Colonic mucosa (tissue), 4 donors: Measurements from ENCODE around the gene HSD11B2. TPM values are rescaled to one million over a fixed set of nuclear protein-coding genes. Genes with fewer than 3 reads are reported as not detected.

Experiments
- DNase-seq: peaks from one replicate; pipeline ENCODE4 v3.0.0-alpha.2; 2020
- H3K27ac ChIP-seq: fragments of 200-600 bp; one replicate; pipeline ENCODE4 v1.8.0; 2021
- H3K27me3 ChIP-seq: fragments of 200-600 bp; one replicate; pipeline ENCODE4 v1.8.0; 2021
- H3K36me3 ChIP-seq: fragments of 200-600 bp; one replicate; pipeline ENCODE4 v1.8.0; 2021
- H3K4me1 ChIP-seq: fragments of 200-600 bp; one replicate; pipeline ENCODE4 v1.8.0; 2021; ENCODE audit warnings: mild to moderate bottlenecking
- H3K4me3 ChIP-seq: fragments of 200-600 bp; one replicate; pipeline ENCODE4 v1.8.0; 2021
- H3K9ac ChIP-seq, 2 donors: one replicate each; pipeline ENCODE4 v1.7.0; 2013; ENCODE audit warnings: control low read depth in 2 of 2, low read depth in 2 of 2, low read length in 2 of 2
- H3K9me3 ChIP-seq: fragments of 200-600 bp; one replicate; pipeline ENCODE4 v1.8.0; 2021
- CTCF ChIP-seq: fragments of 200-600 bp; IDR thresholded peaks from one replicate; pipeline ENCODE4 v1.8.0; 2022; ENCODE audit warnings: antibody characterized with exemption, mild to moderate bottlenecking
- intact Hi-C: fragments of 100-400 bp; cut with DNase I; formaldehyde crosslinking; loops from one replicate; pipeline ENCODE4 v1.14.1; 2022
- total RNA-seq, 2 donors: library from RNA; stranded (reverse); fragmentation: NEBNext Ultra II Directional in 1 of 2; extraction: Animal tissue kit (Norgen Biotek cat#: 25700) in 1 of 2; gene quantifications; one replicate each; pipeline ENCODE4 v1.2.1, GENCODE V29; 2021
- donor health status: healthy.
- donor health status: DM: no; HTN: no; CAD: no.
- donor health status: DM: no; HTN: no; CAD: no.

The HSD11B2 gene
- total RNA-seq, 2 donors from 2014 or later = 348 to 378 TPM

- Histone ChIP-seq H3K4me3 (peak overlapping the region; percentile 29), H3K27ac (no peak overlapping the region), H3K27me3 (peaks cover 7% of the 10 kb centered on the region), H3K36me3 (no peaks in the 10 kb centered on the region), H3K9ac (peak overlapping the region; percentile 64 to 67), H3K9me3 (no peaks in the 10 kb centered on the region), H3K4me1 (peaks cover 21% of the 10 kb centered on the region)
- no peak for TF ChIP-seq CTCF
- intact Hi-C loops = loop anchor here (10.0 kb wide), 1 partner anchor 48 kb away; no protein-coding TSS in a partner anchor
- DNase-seq = no peak
Observed at GRCh38 chr16:67392301-67393059, 38.4 kb upstream of the HSD11B2 start.

DNA sequence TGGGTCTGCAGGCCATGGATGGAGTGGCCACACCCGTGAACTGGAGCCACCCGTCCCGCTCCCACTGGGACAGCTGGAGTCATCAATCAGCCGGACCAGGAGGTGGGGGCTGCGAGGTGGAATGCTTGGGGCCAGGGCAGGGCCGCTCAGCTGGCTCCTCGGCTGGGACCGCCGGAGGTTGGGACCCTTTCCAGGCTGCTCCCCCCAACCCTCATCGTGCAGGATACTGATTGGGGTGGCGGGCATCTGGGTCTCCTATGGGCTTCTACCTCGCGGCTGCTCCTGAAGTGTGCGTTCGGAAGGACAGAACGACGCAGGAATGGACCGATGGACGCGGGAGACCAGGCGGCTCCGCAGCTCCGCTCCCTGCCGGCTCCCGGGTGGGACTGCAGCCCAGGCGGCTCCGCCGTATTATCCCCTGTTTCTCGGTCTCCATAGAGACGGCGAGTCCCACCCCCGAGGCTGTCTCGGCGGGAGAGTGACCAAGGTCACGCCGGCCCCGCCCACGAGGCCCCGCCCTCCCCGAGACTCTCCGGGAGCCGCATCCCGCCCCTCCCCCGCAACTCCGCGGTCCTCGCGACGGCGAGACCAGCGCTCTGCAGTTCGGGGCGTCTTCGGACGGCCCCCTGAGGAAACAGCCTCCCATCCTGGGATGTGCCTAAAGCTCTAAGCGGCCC lies 37.7 kb upstream of the HSD11B2 start, which contains the start of gene TPPP3:
Gene TPPP3 (minus strand): TSS at position 388 of the 677 bp plus-strand sequence. CDS start 2,387 bp downstream, outside the sequence.
- peak within 1 kb of the TSS; percentile 64 to 67 for H3K9ac ChIP-seq
- peak within 1 kb of the TSS; percentile 29 for H3K4me3 ChIP-seq
- intact Hi-C loops = loop anchor here (10.0 kb wide), 1 partner anchor 48 kb away; no protein-coding TSS in a partner anchor
- H3K4me1 ChIP-seq = peaks cover 21% of the 10 kb centered on the region
- DNase-seq = peak; percentile 93
- peak within 1 kb of the TSS; percentile 15 for H3K27ac ChIP-seq
- no peaks in the 10 kb centered on the region for H3K9me3 ChIP-seq
- TF ChIP-seq CTCF = peak; percentile 52
- H3K36me3 ChIP-seq = no peaks in the 10 kb centered on the region
- peaks cover 7% of the 10 kb centered on the region for H3K27me3 ChIP-seq

DNA sequence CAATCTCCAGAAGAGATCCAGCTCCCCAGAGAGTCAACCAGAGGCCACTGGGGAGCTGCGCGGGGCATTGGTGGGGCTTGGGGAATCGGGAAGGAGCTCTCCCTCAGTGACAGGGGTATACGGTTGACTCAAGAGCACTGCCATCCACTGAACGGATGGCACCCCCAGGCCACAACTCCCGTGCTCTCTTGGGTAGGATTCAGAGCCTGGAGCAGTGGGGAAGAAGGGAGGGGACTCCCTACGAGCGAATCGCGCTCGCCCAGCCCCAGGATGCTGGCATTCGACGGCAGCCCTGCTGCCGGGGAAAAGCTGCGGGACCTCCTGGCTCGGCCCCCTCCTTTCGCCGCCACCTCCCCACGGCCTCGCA lies 37.1 kb upstream of the HSD11B2 start:
- peak overlapping the region; percentile 29 for H3K4me3 ChIP-seq
- H3K27me3 ChIP-seq = peaks cover 7% of the 10 kb centered on the region
- no peak for TF ChIP-seq CTCF
- no peak for DNase-seq
- intact Hi-C loops = loop anchor here (10.0 kb wide), 1 partner anchor 49 kb away; no protein-coding TSS in a partner anchor
- peak overlapping the region; percentile 15 for H3K27ac ChIP-seq
- H3K4me1 ChIP-seq = peaks cover 21% of the 10 kb centered on the region
- no peaks in the 10 kb centered on the region for H3K36me3 ChIP-seq
- H3K9me3 ChIP-seq = no peaks in the 10 kb centered on the region
- H3K9ac ChIP-seq = peak overlapping the region; percentile 43 to 64

- H3K4me3 ChIP-seq = no peak overlapping the region
- intact Hi-C loops = loop anchor here (10.0 kb wide), 1 partner anchor 50 kb away; no protein-coding TSS in a partner anchor
Observed at GRCh38 chr16:67394155-67395104, 36.5 kb upstream of the HSD11B2 start.

More at GRCh38 chr16:67394155-67395104, 36.5 kb upstream of the HSD11B2 start:
- no peaks in the 10 kb centered on the region for H3K36me3 ChIP-seq
- H3K9ac ChIP-seq = peak overlapping the region; percentile 43 to 64
- no peak for DNase-seq
- no peak for TF ChIP-seq CTCF
- H3K27me3 ChIP-seq = peaks cover 7% of the 10 kb centered on the region
- H3K4me1 ChIP-seq = peaks cover 21% of the 10 kb centered on the region
- no peaks in the 10 kb centered on the region for H3K9me3 ChIP-seq
- H3K27ac ChIP-seq = no peak overlapping the region
